Retinal pigment epithelial cell (primary cell): ENCODE data around the gene TBC1D1.

Source experiments
- DNase-seq: peaks from one replicate; pipeline ENCODE4 v3.0.0-alpha.2; 2010; ENCODE audit warnings: low read depth
- H3K4me3 ChIP-seq: 2 replicates; pipeline ENCODE4 v1.5.1; 2011; ENCODE audit warnings: mild to moderate bottlenecking, low read length, control low read depth, moderate library complexity
- CTCF ChIP-seq: conservative IDR thresholded peaks from 2 replicates; pipeline ENCODE4 v1.5.1; 2011; ENCODE audit warnings: low read depth, low read length, control low read depth, inconsistent platforms

TBC1D1 gene

GRCh38 chr4:38173935-38174518 is 283.1 kb downstream of the TBC1D1 start:
- no peak for TF ChIP-seq CTCF
- H3K4me3 ChIP-seq, result no peak overlapping the region

GRCh38 chr4:38174801-38175200 is 283.9 kb downstream of the TBC1D1 start:
- TF ChIP-seq CTCF, result no peak
- no peak overlapping the region for H3K4me3 ChIP-seq
- DNase-seq, result no peak

More at GRCh38 chr4:38173935-38174518, 283.1 kb downstream of the TBC1D1 start:
- no peak for DNase-seq

GRCh38 chr4:38176165-38176564 is 285.3 kb downstream of the TBC1D1 start:
- no peak for TF ChIP-seq CTCF
- H3K4me3 ChIP-seq, result no peak overlapping the region
- DNase-seq, result no peak

- DNase-seq, result no peak
- no peak overlapping the region for H3K4me3 ChIP-seq
- TF ChIP-seq CTCF, result no peak
These were observed 286.2 kb downstream of the TBC1D1 start for GRCh38 chr4:38177035-38177546.

GRCh38 chr4:38177641-38178391 is 286.9 kb downstream of the TBC1D1 start:
- no peak overlapping the region for H3K4me3 ChIP-seq
- DNase-seq, result no peak
- no peak for TF ChIP-seq CTCF

GRCh38 chr4:38178392-38178995 is 287.6 kb downstream of the TBC1D1 start:
- DNase-seq, result no peak
- H3K4me3 ChIP-seq, result no peak overlapping the region
- TF ChIP-seq CTCF, result no peak
